K562 (cell line): Measurements from ENCODE around the gene MEF2D. TPM values are rescaled to one million over a fixed set of nuclear protein-coding genes. Genes with fewer than 3 reads are reported as not detected.

Experiments
- ARID1B ChIP-seq: fragments of 450-650 bp; IDR thresholded peaks from 2 replicates; pipeline ENCODE4 v1.6.1; 2016; ENCODE audit warnings: antibody characterized with exemption, mild to moderate bottlenecking, inconsistent platforms
- ATF7 ChIP-seq: fragments of 450-650 bp; IDR thresholded peaks from 2 replicates; pipeline ENCODE4 v1.7.1; 2014; ENCODE audit warnings: mild to moderate bottlenecking, moderate library complexity
- CXXC5 ChIP-seq: fragments of 250-450 bp; sonication (Bioruptor Pico); IDR thresholded peaks from 2 replicates; pipeline ENCODE4 v1.8.0; 2022; ENCODE audit warnings: inconsistent platforms, mild to moderate bottlenecking, moderate library complexity
- DPF2 ChIP-seq: fragments of 450-650 bp; IDR thresholded peaks from 2 replicates; pipeline ENCODE4 v1.6.1; 2016
- ETV6 ChIP-seq, 3 experiments: fragments of 150-350 bp in 1 of 3; sonication (generic) in 1 of 3; formaldehyde crosslinking in 1 of 3; IDR thresholded peaks; 2 replicates each; pipeline versions ENCODE4 v1.6.1 to v1.8.0; 2014 to 2022; ENCODE audit warnings: borderline replicate concordance in 2 of 3, low read depth in 2 of 3, antibody characterized with exemption in 1 of 3, low read length in 1 of 3, mild to moderate bottlenecking in 1 of 3, missing genetic modification reagents in 1 of 3
- FOXK1 ChIP-seq: sonication (generic); formaldehyde crosslinking; IDR thresholded peaks from 2 replicates; pipeline ENCODE4 v1.8.0; 2022; ENCODE audit warnings: missing genetic modification reagents, mild to moderate bottlenecking, borderline replicate concordance
- GTF2A2 ChIP-seq: IDR thresholded peaks from 2 replicates; pipeline ENCODE4 v1.6.1; 2016; ENCODE audit warnings: mild to moderate bottlenecking, missing genetic modification characterization, missing compliant biosample characterization
- LARP7 ChIP-seq: fragments of 450-650 bp; IDR thresholded peaks from 2 replicates; pipeline ENCODE4 v1.6.1; 2016
- MAFF ChIP-seq: IDR thresholded peaks from 2 replicates; pipeline ENCODE4 v1.6.1; 2012; ENCODE audit warnings: low read length, improper control_type of control experiment
- MCM7 ChIP-seq, 2 experiments: fragments of 450-650 bp; IDR thresholded peaks; 2 replicates each; pipeline ENCODE4 v1.6.1; 2016 to 2018
- MEF2A ChIP-seq: IDR thresholded peaks from 2 replicates; pipeline ENCODE4 v1.6.1; 2011; ENCODE audit warnings: low read depth, mild to moderate bottlenecking, low read length, moderate library complexity; ENCODE audit not compliant: control insufficient read depth
- NBN ChIP-seq: fragments of 450-650 bp; IDR thresholded peaks from 2 replicates; pipeline ENCODE4 v1.6.1; 2016; ENCODE audit warnings: low read depth, mild to moderate bottlenecking
- NFRKB ChIP-seq: fragments of 450-650 bp; IDR thresholded peaks from 2 replicates; pipeline ENCODE4 v1.6.1; 2016; ENCODE audit warnings: low read depth
- NR0B1 ChIP-seq: fragments of 450-650 bp; IDR thresholded peaks from one replicate; pipeline ENCODE4 v1.6.1; 2018; ENCODE audit warnings: mild to moderate bottlenecking, moderate library complexity; ENCODE audit not compliant: partially characterized antibody
- NUFIP1 ChIP-seq: fragments of 450-650 bp; IDR thresholded peaks from 2 replicates; pipeline ENCODE4 v1.6.1; 2018; ENCODE audit not compliant: partially characterized antibody
- PHB ChIP-seq: fragments of 250-450 bp; sonication (Bioruptor Pico); IDR thresholded peaks from 2 replicates; pipeline ENCODE4 v1.5.0; 2021
- PPARD ChIP-seq: fragments of 250-450 bp; sonication (Bioruptor Pico); IDR thresholded peaks from 2 replicates; pipeline ENCODE4 v1.8.0; 2022; ENCODE audit warnings: inconsistent platforms, mild to moderate bottlenecking, moderate library complexity
- PURB ChIP-seq: sonication (generic); formaldehyde crosslinking; IDR thresholded peaks from 2 replicates; pipeline ENCODE4 v1.9.0; 2021; ENCODE audit warnings: low read depth, mild to moderate bottlenecking, missing genetic modification reagents
- PYGO2 ChIP-seq: fragments of 450-650 bp; IDR thresholded peaks from 2 replicates; pipeline ENCODE4 v1.6.1; 2016; ENCODE audit warnings: mild to moderate bottlenecking, missing genetic modification characterization, moderate library complexity, missing compliant biosample characterization
- RAD51 ChIP-seq: fragments of 450-650 bp; IDR thresholded peaks from 2 replicates; pipeline ENCODE4 v1.7.1; 2016; ENCODE audit warnings: low read depth, mild to moderate bottlenecking, borderline replicate concordance
- RBM15 ChIP-seq: fragments of 200-400 bp; formaldehyde crosslinking; IDR thresholded peaks from 2 replicates; pipeline ENCODE4 v1.6.1; 2018; ENCODE audit warnings: mild to moderate bottlenecking, low read length, moderate library complexity; ENCODE audit not compliant: insufficient read depth
- SIX5 ChIP-seq, 2 experiments: IDR thresholded peaks; 2 replicates each; pipeline ENCODE4 v1.6.1; 2011; ENCODE audit warnings: low read length in 2 of 2, borderline replicate concordance in 1 of 2, low read depth in 1 of 2, mild to moderate bottlenecking in 1 of 2, moderate library complexity in 1 of 2; ENCODE audit not compliant: insufficient read depth in 1 of 2
- TEAD4 ChIP-seq, 2 experiments: sonication (generic) in 1 of 2; formaldehyde crosslinking in 1 of 2; IDR thresholded peaks; 2 replicates each; pipeline versions ENCODE4 v1.6.1 to v1.8.0; 2012 to 2022; ENCODE audit warnings: borderline replicate concordance in 1 of 2, inconsistent platforms in 1 of 2, low read length in 1 of 2, mild to moderate bottlenecking in 1 of 2, missing genetic modification reagents in 1 of 2
- ZBTB5 ChIP-seq: fragments of 450-650 bp; IDR thresholded peaks from 2 replicates; pipeline ENCODE4 v1.6.1; 2017; ENCODE audit warnings: antibody characterized with exemption
- ZNF133 ChIP-seq: fragments of 250-450 bp; sonication (Bioruptor Pico); IDR thresholded peaks from 2 replicates; pipeline ENCODE4 v1.4.0; 2020; ENCODE audit warnings: mild to moderate bottlenecking
- ZNF140 ChIP-seq: fragments of 250-450 bp; sonication (Bioruptor Pico); IDR thresholded peaks from 2 replicates; pipeline ENCODE4 v1.8.0; 2021; ENCODE audit warnings: moderate library complexity, mild to moderate bottlenecking, inconsistent platforms
- ZNF239 ChIP-seq: fragments of 250-450 bp; sonication (Bioruptor Pico); IDR thresholded peaks from 2 replicates; pipeline ENCODE4 v1.4.0; 2020; ENCODE audit warnings: mild to moderate bottlenecking
- ZNF561 ChIP-seq: fragments of 450-650 bp; formaldehyde crosslinking; conservative IDR thresholded peaks from 2 replicates; pipeline ENCODE4 v1.4.0; 2020; ENCODE audit warnings: mild to moderate bottlenecking, moderate library complexity
- polyA plus RNA-seq, 8 experiments: library from polyadenylated mRNA; depleted of rRNA in 4 of 8; stranded (reverse) in 5 of 8; unstranded in 3 of 8; fragments of >200 nt; fragmentation: Nextera tagmentation in 2 of 8; fragmentation: Illumina TruSeq in 1 of 8; extraction: Ambion mirVana in 2 of 8; extraction: Trizol in 1 of 8; gene quantifications; 2 replicates each; pipeline versions ENCODE4 v1.2.1 to v1.2.3, GENCODE V29; 2011 to 2014; ENCODE audit warnings: inconsistent platforms in 1 of 8, missing spikeins in 1 of 8
- total RNA-seq, 7 experiments: library from RNA; depleted of rRNA in 6 of 7; stranded (reverse); fragments of >200 nt in 6 of 7; fragmentation: Illumina TruSeq in 2 of 7; extraction: Trizol in 2 of 7; gene quantifications; 2 replicates each; pipeline versions ENCODE4 v1.2.1 to v1.2.3, GENCODE V29; 2011 to 2021; ENCODE audit warnings: low replicate concordance in 1 of 7

Gene MEF2D
- total and polyA plus RNA-seq, 9 of the 15 experiments (the other 6 are each of a cell fraction or from before 2014, with no cell fraction given), result 0.10 to 19.5 (median 2.6) TPM

- TF ChIP-seq MEF2A (no peak), ZNF140 (no peak), ATF7 (peak; percentile 83; the same call in 1 of the 2 replicates), NUFIP1 (no peak), NFRKB (peak; percentile 66), NBN (peak; percentile 78; the same call in 1 of the 2 replicates), GTF2A2 (tag) (no peak), ARID1B (no peak), PURB (CRISPR knock-in tag) (no peak), ZNF239 (CRISPR knock-in tag) (no peak), RAD51 (no peak), DPF2 (no peak; the same call in 1 of the 2 replicates), SIX5 (IDR thresholded peaks at IDR 0.05; ENCODE audit: borderline replicate concordance in 1 of 2, insufficient read depth in 1 of 2, low read depth in 1 of 2, low read length in 2 of 2) (no peak), NR0B1 (no peak), ETV6 (IDR thresholded peaks at IDR 0.05; ENCODE audit: borderline replicate concordance in 1 of 2, low read depth in 2 of 2, low read length in 1 of 2) (no peak), ETV6 (CRISPR knock-in tag; IDR thresholded peaks at IDR 0.05; ENCODE audit: borderline replicate concordance) (peak; percentile 93; the same call in 1 of the 2 replicates), ZNF133 (CRISPR knock-in tag) (no peak), LARP7 (no peak), TEAD4 (IDR thresholded peaks at IDR 0.05; ENCODE audit: low read length) (peak; percentile 70), TEAD4 (CRISPR knock-in tag; IDR thresholded peaks at IDR 0.05; ENCODE audit: borderline replicate concordance) (peak; percentile 96), PYGO2 (tag) (no peak), ZBTB5 (no peak), ZNF561 (CRISPR knock-in tag) (no peak), MAFF (no peak), FOXK1 (CRISPR knock-in tag) (peak; percentile 84), MCM7 (IDR thresholded peaks at IDR 0.05) (no peak), RBM15 (no peak), CXXC5 (peak; percentile 86), PPARD (CRISPR knock-in tag) (no peak), PHB (CRISPR knock-in tag) (0 out of 2 replicates have a peak, but pooled peaks have one; percentile 21)
Observed at GRCh38 chr1:156500793-156501506, 375 bp upstream of the MEF2D start (continued).
